K562 treated with DMSO at 1 percent for 48 hours (cell line): ENCODE results near the gene SMIM14. TPM values are rescaled to one million over a fixed set of nuclear protein-coding genes. Genes with fewer than 3 reads are reported as not detected.

Experiments used
- total RNA-seq: library from RNA; unstranded; fragments of 300-600 nt; gene quantifications from 2 replicates; pipeline ENCODE4 v1.2.3, GENCODE V29; 2022; ENCODE audit warnings: low replicate concordance; ENCODE audit errors: extremely low read depth

SMIM14 gene
- not detected in 2 replicates for total RNA-seq

DNA sequence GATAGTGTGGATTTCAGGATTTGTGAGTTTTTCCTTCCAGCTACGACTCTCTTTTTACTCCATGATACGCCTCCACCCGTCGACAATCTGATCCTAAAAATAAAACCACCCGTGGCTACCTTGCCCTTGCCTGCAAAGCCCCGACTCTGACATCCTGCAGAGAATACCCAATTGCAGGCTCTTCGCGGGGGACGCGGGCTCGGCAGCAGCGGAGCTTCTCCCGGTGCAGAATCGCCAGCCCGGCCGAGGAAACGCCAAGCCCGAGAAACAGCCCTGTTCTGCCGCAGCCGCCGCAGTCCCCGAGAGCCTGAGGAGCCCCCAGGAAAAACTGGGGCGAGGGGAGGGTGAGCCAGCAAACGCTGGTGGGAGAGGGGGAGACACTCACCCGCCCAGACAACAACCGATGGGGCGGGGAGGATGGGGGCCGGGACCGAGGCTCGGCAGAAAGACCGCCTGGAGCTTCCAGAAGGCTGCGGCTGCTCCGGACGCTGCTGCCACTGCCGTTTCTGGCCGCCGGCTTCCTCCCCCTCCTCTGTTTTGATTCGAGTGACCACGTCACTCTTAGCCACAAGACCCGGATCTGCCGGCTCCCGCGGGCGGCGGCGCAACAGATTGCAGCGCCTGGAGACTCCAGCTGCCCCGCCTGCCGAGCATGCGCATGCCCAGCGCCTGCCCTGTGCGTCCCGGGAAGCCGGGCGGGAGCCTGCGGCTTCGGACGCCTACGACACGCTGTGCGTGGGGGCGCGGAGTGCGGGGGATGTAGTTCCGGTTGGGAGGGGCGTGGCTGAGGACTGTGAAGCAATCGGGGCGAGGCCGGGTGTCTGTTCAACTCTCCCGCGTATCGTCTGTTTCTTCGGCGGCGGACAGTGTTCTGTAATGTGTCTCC lies at the start of gene SMIM14:
Gene SMIM14 (minus strand): TSS at position 512 of the 886 bp plus-strand sequence. CDS start 33,720 bp downstream, outside the sequence.

GRCh38 chr4:39527296-39528060 lies 111.2 kb downstream of the SMIM14 start, which contains the start of gene UGDH:
Gene UGDH (minus strand): TSS chr4:39527439. CDS start chr4:39521512, 5,927 bp downstream.

Other genes with a start within 250 kb of the SMIM14 start
- gene KLB, start 231.9 kb downstream of the SMIM14 start, total RNA-seq, result not detected in 2 replicates
- 1,245 TPM in 1 of 2 replicates, not detected in the other for gene RPL9, start 179.9 kb downstream of the SMIM14 start, total RNA-seq
- not detected in 2 replicates for gene LIAS, start 179.8 kb downstream of the SMIM14 start, total RNA-seq
- not detected in 2 replicates for gene UGDH, start 111.4 kb downstream of the SMIM14 start, total RNA-seq
- gene UBE2K, start 59.3 kb upstream of the SMIM14 start, total RNA-seq, result not detected in 2 replicates